Keratinocyte (primary cell): ENCODE results near the gene TXK. TPM values are rescaled to one million over a fixed set of nuclear protein-coding genes. Genes with fewer than 3 reads are reported as not detected.
A peak's percentile ranks its signal among the peaks of the same experiment; 100 is the strongest.

Source experiments
- DNase-seq: peaks from one replicate; pipeline ENCODE4 v3.0.0-alpha.2; 2011; ENCODE audit warnings: low read depth, missing footprints, low spot score
- FAIRE-seq: peaks from 2 replicates; lab custom pipeline; 2011; peaks lifted over from hg19 to GRCh38; lab: Jason Lieb, UNC
- H2AFZ ChIP-seq: 2 replicates; pipeline ENCODE4 v1.6.0; 2012; ENCODE audit warnings: low read length, control low read depth, inconsistent platforms; ENCODE audit not compliant: control insufficient read depth
- H3K27ac ChIP-seq: 2 replicates; pipeline ENCODE4 v1.5.1; 2011; ENCODE audit warnings: low read length; ENCODE audit not compliant: control insufficient read depth, insufficient read depth
- H3K27me3 ChIP-seq: 3 replicates; pipeline ENCODE4 v1.6.0; 2011; ENCODE audit warnings: low read length; ENCODE audit not compliant: control insufficient read depth, insufficient read depth; ENCODE audit errors: extremely low read depth
- H3K36me3 ChIP-seq, 2 experiments: 2 replicates in 1 of 2; 3 replicates in 1 of 2; pipeline ENCODE4 v1.5.1; 2011; ENCODE audit warnings: low read length in 2 of 2, mild to moderate bottlenecking in 1 of 2; ENCODE audit not compliant: control insufficient read depth in 2 of 2, insufficient read depth in 2 of 2; ENCODE audit errors: extremely low read depth in 1 of 2
- H3K4me1 ChIP-seq: 3 replicates; pipeline ENCODE4 v1.5.1; 2011; ENCODE audit warnings: low read length; ENCODE audit not compliant: control insufficient read depth, insufficient read depth; ENCODE audit errors: extremely low read depth
- H3K4me2 ChIP-seq: 3 replicates; pipeline ENCODE4 v1.6.0; 2011; ENCODE audit warnings: low read depth, low read length; ENCODE audit not compliant: control insufficient read depth, insufficient read depth; ENCODE audit errors: extremely low read depth
- H3K4me3 ChIP-seq, 3 experiments: fragments of 200-600 bp in 1 of 3; sonication (generic) in 1 of 3; 2 replicates in 2 of 3; 3 replicates in 1 of 3; pipeline ENCODE4 v1.5.1; 2011 to 2016; ENCODE audit warnings: low read length in 3 of 3, mild to moderate bottlenecking in 3 of 3, control low read depth in 2 of 3, inconsistent platforms in 1 of 3, low read depth in 1 of 3, mixed read lengths in 1 of 3, mixed run types in 1 of 3, moderate library complexity in 1 of 3; ENCODE audit not compliant: control insufficient read depth in 2 of 3, insufficient read depth in 2 of 3; ENCODE audit errors: extremely low read depth in 1 of 3
- H3K79me2 ChIP-seq: 2 replicates; pipeline ENCODE4 v1.6.0; 2012; ENCODE audit warnings: low read length; ENCODE audit not compliant: control insufficient read depth, insufficient read depth
- H3K9ac ChIP-seq: 3 replicates; pipeline ENCODE4 v1.6.0; 2011; ENCODE audit warnings: low read length; ENCODE audit not compliant: control insufficient read depth, insufficient read depth; ENCODE audit errors: extremely low read depth
- H3K9me1 ChIP-seq: 3 replicates; pipeline ENCODE4 v1.6.0; 2011; ENCODE audit warnings: low read length; ENCODE audit not compliant: control insufficient read depth, insufficient read depth; ENCODE audit errors: extremely low read depth
- H3K9me3 ChIP-seq: 2 replicates; pipeline ENCODE4 v1.5.1; 2012; ENCODE audit warnings: low read depth, low read length; ENCODE audit not compliant: control insufficient read depth
- H4K20me1 ChIP-seq: 3 replicates; pipeline ENCODE4 v1.6.0; 2011; ENCODE audit warnings: low read length; ENCODE audit not compliant: control insufficient read depth, insufficient read depth; ENCODE audit errors: extremely low read depth
- CTCF ChIP-seq, 3 experiments: IDR thresholded peaks in 1 of 3; conservative IDR thresholded peaks in 1 of 3; optimal IDR thresholded peaks in 1 of 3; 2 replicates in 2 of 3; 3 replicates in 1 of 3; pipeline versions ENCODE3 to v1.5.1; 2011; ENCODE audit warnings: low read length in 3 of 3, mild to moderate bottlenecking in 3 of 3, moderate library complexity in 2 of 3, control low read depth in 1 of 3, inconsistent platforms in 1 of 3; ENCODE audit not compliant: insufficient read depth in 2 of 3; ENCODE audit errors: extremely low read depth in 1 of 3
- EZH2 ChIP-seq: IDR thresholded peaks from one replicate; pipeline ENCODE4 v1.6.1; 2012; ENCODE audit warnings: inconsistent platforms, mild to moderate bottlenecking, low read length, moderate library complexity
- dilution Hi-C: fragments of 300-500 bp; cut with MboI; formaldehyde crosslinking; loops from one replicate; pipeline ENCODE4 v1.7.0; 2020; ENCODE audit warnings: low sequenced_read_pairs; ENCODE audit not compliant: extremely low pct_ligation_motif_present
- polyA plus RNA-seq, 5 experiments: library from polyadenylated mRNA; depleted of rRNA in 3 of 5; stranded (reverse) in 3 of 5; stranded (forward) in 1 of 5; unstranded in 1 of 5; fragments of >200 nt; gene quantifications; 1 replicate in 1 of 5; 2 replicates in 3 of 5; 3 replicates in 1 of 5; pipeline versions ENCODE4 v1.2.1 to v1.2.3, GENCODE V29; 2011 to 2012; ENCODE audit warnings: missing spikeins in 2 of 5, low read depth in 1 of 5, low replicate concordance in 1 of 5

The TXK gene
- polyA plus RNA-seq, 1 donor (not counting 4 experiments of a cell fraction or from before 2014, with no cell fraction given) = 0.12 TPM

- Histone ChIP-seq H3K27me3 (no peaks in the 10 kb centered on the region), H3K9me1 (no peaks in the 10 kb centered on the region), H2AFZ (no peak overlapping the region), H3K9me3 (no peaks in the 10 kb centered on the region), H3K4me2 (no peak overlapping the region), H3K9ac (no peak overlapping the region), H3K36me3 (no peaks in the 10 kb centered on the region), H3K4me1 (peaks cover 20% of the 10 kb centered on the region), H3K27ac (no peak overlapping the region), H4K20me1 (no peaks in the 10 kb centered on the region), H3K79me2 (no peaks in the 10 kb centered on the region), H3K4me3 (no peak overlapping the region)
- dilution Hi-C loops = no loop called here
- TF ChIP-seq CTCF (optimal IDR thresholded peaks at IDR 0.05 in 1 of 3, IDR thresholded peaks at IDR 0.05 in 1 of 3, conservative IDR thresholded peaks at IDR 0.05 in 1 of 3; ENCODE audit: extremely low read depth in 1 of 3, insufficient read depth in 2 of 3, low read length in 3 of 3) (no peak), EZH2 (no peak)
- DNase-seq (no peak), FAIRE-seq (no peak)
These were observed 52.9 kb downstream of the TXK start for GRCh38 chr4:48081196-48081595.

GRCh38 chr4:48079972-48080391, 54.1 kb downstream of the TXK start:
- Histone ChIP-seq H2AFZ (peak overlapping the region; percentile 11), H3K9ac (no peak overlapping the region)

More at GRCh38 chr4:48079972-48080391, 54.1 kb downstream of the TXK start:
- Histone ChIP-seq H3K4me3 (no peak overlapping the region), H3K9me1 (no peaks in the 10 kb centered on the region), H3K27ac (no peak overlapping the region), H4K20me1 (no peaks in the 10 kb centered on the region), H3K4me2 (peak overlapping the region; percentile 5), H3K9me3 (no peaks in the 10 kb centered on the region), H3K27me3 (no peaks in the 10 kb centered on the region), H3K4me1 (peaks cover 20% of the 10 kb centered on the region), H3K79me2 (no peaks in the 10 kb centered on the region), H3K36me3 (no peaks in the 10 kb centered on the region)
- DNase-seq (no peak), FAIRE-seq (peak; percentile 44)
- no peak for TF ChIP-seq EZH2
- no peak for TF ChIP-seq CTCF (optimal IDR thresholded peaks at IDR 0.05 in 1 of 3, IDR thresholded peaks at IDR 0.05 in 1 of 3, conservative IDR thresholded peaks at IDR 0.05 in 1 of 3; ENCODE audit: extremely low read depth in 1 of 3, insufficient read depth in 2 of 3, low read length in 3 of 3)
- dilution Hi-C loops = no loop called here
